Activated T-helper 1 cell treated with anti-CD3 and anti-CD28 coated beads, Interleukin-12 subunit alpha, Interleukin-12 subunit beta, Interleukin-2, Interleukin-4 antibody, amounts not matched to agents 30 ng/mL and 10 ng/mL and 1 ng/mL, durations not matched to agents 14 hours and 24 hours and 36 hours (primary cell): Measurements from ENCODE around the gene ATP1A2. TPM values are rescaled to one million over a fixed set of nuclear protein-coding genes. Genes with fewer than 3 reads are reported as not detected.

Experiments used
- DNase-seq: peaks from one replicate; pipeline ENCODE4 v3.0.0; 2021; ENCODE audit warnings: low spot score
- H3K27ac Mint-ChIP-seq: one replicate; pipeline ENCODE4 v1.8.0; 2021; ENCODE audit warnings: mild to moderate bottlenecking, mixed read lengths
- H3K27me3 Mint-ChIP-seq: one replicate; pipeline ENCODE4 v1.8.0; 2022; ENCODE audit warnings: mild to moderate bottlenecking, moderate library complexity, mixed read lengths; ENCODE audit not compliant: insufficient read depth
- H3K36me3 Mint-ChIP-seq: one replicate; pipeline ENCODE4 v1.8.0; 2021; ENCODE audit warnings: low read depth, mixed read lengths
- H3K4me1 Mint-ChIP-seq: one replicate; pipeline ENCODE4 v1.8.0; 2021; ENCODE audit warnings: low read depth, mixed read lengths
- H3K4me3 Mint-ChIP-seq: one replicate; pipeline ENCODE4 v1.8.0; 2021; ENCODE audit warnings: mild to moderate bottlenecking, moderate library complexity, mixed read lengths
- H3K9me3 Mint-ChIP-seq: one replicate; pipeline ENCODE4 v1.8.0; 2021; ENCODE audit warnings: mixed read lengths
- intact Hi-C: fragments of 100-400 bp; cut with micrococcal nuclease; formaldehyde crosslinking; loops from one replicate; pipeline ENCODE4 v1.15.1; 2024
- total RNA-seq: library from RNA; stranded (reverse); gene quantifications from 2 replicates; pipeline ENCODE4 v1.2.3, GENCODE V29; 2022

ATP1A2 gene
- total RNA-seq, 1 donor from 2014 or later, result not detected

- Mint-ChIP-seq H3K4me3 (no peak overlapping the region), H3K27ac (no peak overlapping the region), H3K27me3 (peaks cover 4% of the 10 kb centered on the region), H3K4me1 (no peaks in the 10 kb centered on the region), H3K36me3 (no peaks in the 10 kb centered on the region), H3K9me3 (no peaks in the 10 kb centered on the region)
- DNase-seq, result no peak
- intact Hi-C loops, result no loop called here
These were observed 76.7 kb downstream of the ATP1A2 start for GRCh38 chr1:160192234-160192633.

Other genes starting within 250 kb of the ATP1A2 start
- 0.78 and 1.7 TPM in 2 replicates for gene CFAP45, start 215.6 kb upstream of the ATP1A2 start, total RNA-seq
- gene TAGLN2, start 190.3 kb upstream of the ATP1A2 start, total RNA-seq, result 442 and 461 TPM in 2 replicates
- not detected in 2 replicates for gene IGSF9, start 170.1 kb upstream of the ATP1A2 start, total RNA-seq
- gene SLAMF9, start 161.5 kb upstream of the ATP1A2 start, total RNA-seq, result not detected in 2 replicates
- gene PIGM, start 83.8 kb upstream of the ATP1A2 start, total RNA-seq, result 5.4 and 5.5 TPM in 2 replicates
- not detected in 2 replicates for gene KCNJ10, start 45.6 kb upstream of the ATP1A2 start, total RNA-seq
- not detected in 2 replicates for gene KCNJ9, start 34.2 kb upstream of the ATP1A2 start, total RNA-seq
- 25.5 and 26.3 TPM in 2 replicates for gene IGSF8, start 17.1 kb upstream of the ATP1A2 start, total RNA-seq
- not detected in 2 replicates for gene ATP1A4, start 35.8 kb downstream of the ATP1A2 start, total RNA-seq
- gene CASQ1, start 74.8 kb downstream of the ATP1A2 start, total RNA-seq, result not detected in 2 replicates
- 71.2 and 71.3 TPM in 2 replicates for gene PEA15, start 89.6 kb downstream of the ATP1A2 start, total RNA-seq
- gene DCAF8, start 146.8 kb downstream of the ATP1A2 start, total RNA-seq, result 112 and 117 TPM in 2 replicates
- 55.9 and 59.0 TPM in 2 replicates for gene PEX19, start 169.4 kb downstream of the ATP1A2 start, total RNA-seq
- 123 and 126 TPM in 2 replicates for gene COPA, start 227.5 kb downstream of the ATP1A2 start, total RNA-seq
- 74.8 and 81.6 TPM in 2 replicates for gene NCSTN, start 227.6 kb downstream of the ATP1A2 start, total RNA-seq